CD1c-positive myeloid dendritic cell (primary cell): ENCODE measurements around the gene GNPNAT1.
"Not testable (repeated sequence)": the region's sequence is repeated elsewhere in the genome, so short reads cannot be mapped to it uniquely, and the experiment has no call there.

Experiments used
- DNase-seq: peaks from one replicate; pipeline ENCODE4 v3.0.0-alpha.2; 2016; ENCODE audit errors: extremely low spot score

GNPNAT1 gene

GRCh38 chr14:52729585-52729924 lies 61.9 kb downstream of the GNPNAT1 start:
- no peak for DNase-seq

- DNase-seq: not testable (repeated sequence)
Observed at GRCh38 chr14:52729035-52729434, 62.4 kb downstream of the GNPNAT1 start.

- DNase-seq: not testable (repeated sequence)
Observed at GRCh38 chr14:52727509-52727908, 63.9 kb downstream of the GNPNAT1 start.
